ENCODE data around the gene SLC25A13. TPM values are rescaled to one million over a fixed set of nuclear protein-coding genes. Genes with fewer than 3 reads are reported as not detected.

SLC25A13 gene
- total and polyA plus RNA-seq, 2 donors (not counting 1 experiment from before 2014, with no cell fraction given) = 6.9 to 12.0 TPM

GRCh38 chr7:96198047-96198636, 123.8 kb downstream of the SLC25A13 start:
- Histone ChIP-seq H3K9ac (ENCODE audit: insufficient read depth, low read length) (no peak overlapping the region), H3K4me2 (ENCODE audit: extremely low read depth, insufficient read depth, low read length) (no peak overlapping the region), H3K9me3 (ENCODE audit: control insufficient read depth, insufficient read depth, low read depth, low read length) (no peaks in the 10 kb centered on the region), H3K4me3 (replicated peaks in 1 of 4; ENCODE audit: control extremely low read depth in 1 of 4, insufficient read depth in 1 of 4, low read depth in 3 of 4, low read length in 4 of 4) (no peak overlapping the region), H3K36me3 (ENCODE audit: control insufficient read depth, insufficient read depth, low read length) (no peaks in the 10 kb centered on the region), H2AFZ (ENCODE audit: low read length) (no peak overlapping the region), H3K4me1 (ENCODE audit: control insufficient read depth, extremely low read depth, insufficient read depth, low read length) (no peaks in the 10 kb centered on the region), H3K27ac (ENCODE audit: insufficient read depth, low read length) (no peak overlapping the region), H3K79me2 (ENCODE audit: control insufficient read depth, insufficient read depth, low read length) (no peaks in the 10 kb centered on the region), H4K20me1 (ENCODE audit: control insufficient read depth, extremely low read depth, insufficient read depth, low read length) (no peaks in the 10 kb centered on the region), H3K27me3 (ENCODE audit: control insufficient read depth, insufficient read depth, low read length) (no peaks in the 10 kb centered on the region)
- TF ChIP-seq CTCF (conservative IDR thresholded peaks at IDR 0.05 in 1 of 2, IDR thresholded peaks at IDR 0.05 in 1 of 2; ENCODE audit: low read depth in 1 of 2, low read length in 2 of 2) (no peak), EZH2 (IDR thresholded peaks at IDR 0.05; ENCODE audit: low read length, missing control alignments) (no peak)
- peak in 1 of 2 donors; percentile 40 for DNase-seq (ENCODE audit: low read depth in 2 of 2)

- DNase-seq (ENCODE audit: low read depth in 2 of 2) = no peak
- no peak overlapping the region for H2AFZ ChIP-seq (ENCODE audit: low read length)
Observed at GRCh38 chr7:96196676-96197075, 125.2 kb downstream of the SLC25A13 start.

More at GRCh38 chr7:96196676-96197075, 125.2 kb downstream of the SLC25A13 start:
- Histone ChIP-seq H3K27ac (ENCODE audit: insufficient read depth, low read length) (no peak overlapping the region), H4K20me1 (ENCODE audit: control insufficient read depth, extremely low read depth, insufficient read depth, low read length) (no peaks in the 10 kb centered on the region), H3K27me3 (ENCODE audit: control insufficient read depth, insufficient read depth, low read length) (no peaks in the 10 kb centered on the region), H3K4me2 (ENCODE audit: extremely low read depth, insufficient read depth, low read length) (no peak overlapping the region), H3K4me1 (ENCODE audit: control insufficient read depth, extremely low read depth, insufficient read depth, low read length) (no peaks in the 10 kb centered on the region), H3K4me3 (replicated peaks in 1 of 4; ENCODE audit: control extremely low read depth in 1 of 4, insufficient read depth in 1 of 4, low read depth in 3 of 4, low read length in 4 of 4) (no peak overlapping the region), H3K79me2 (ENCODE audit: control insufficient read depth, insufficient read depth, low read length) (no peaks in the 10 kb centered on the region), H3K9ac (ENCODE audit: insufficient read depth, low read length) (no peak overlapping the region), H3K36me3 (ENCODE audit: control insufficient read depth, insufficient read depth, low read length) (peaks cover 1% of the 10 kb centered on the region), H3K9me3 (ENCODE audit: control insufficient read depth, insufficient read depth, low read depth, low read length) (no peaks in the 10 kb centered on the region)
- TF ChIP-seq CTCF (conservative IDR thresholded peaks at IDR 0.05 in 1 of 2, IDR thresholded peaks at IDR 0.05 in 1 of 2; ENCODE audit: low read depth in 1 of 2, low read length in 2 of 2) = no peak
- TF ChIP-seq EZH2 (IDR thresholded peaks at IDR 0.05; ENCODE audit: low read length, missing control alignments) = no peak
